ENCODE results near the gene RPAP2.
"Not testable (repeated sequence)": the region's sequence is repeated elsewhere in the genome, so short reads cannot be mapped to it uniquely, and the experiment has no call there.

The RPAP2 gene

GRCh38 chr1:92376345-92376744 is 77.5 kb downstream of the RPAP2 start:
- no peak for DNase-seq (ENCODE audit: low read depth in 2 of 2)

DNA sequence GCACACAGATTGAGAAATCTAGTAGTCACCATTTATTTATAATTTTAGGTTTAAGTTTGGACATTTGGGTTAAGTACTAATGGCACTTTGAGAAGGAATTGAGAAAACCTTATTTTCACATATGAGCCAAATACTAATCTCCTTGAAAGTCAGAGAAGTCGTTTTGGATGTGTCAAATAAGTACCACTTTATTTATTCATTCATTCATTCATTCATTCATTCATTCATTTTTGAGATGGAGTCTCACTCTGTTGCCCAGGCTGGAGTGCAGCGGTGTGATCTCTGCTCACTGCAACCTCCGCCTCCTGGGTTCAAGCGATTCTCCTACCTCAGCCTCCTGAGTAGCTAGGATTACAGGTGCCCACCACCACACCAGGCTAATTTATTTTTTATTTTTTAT is 79.1 kb downstream of the RPAP2 start:
- DNase-seq (ENCODE audit: low read depth in 2 of 2) = not testable (repeated sequence)

- no peak for DNase-seq (ENCODE audit: low read depth in 2 of 2)
These were observed 82.0 kb downstream of the RPAP2 start for GRCh38 chr1:92380867-92381266.

GRCh38 chr1:92393966-92394365 is 95.1 kb downstream of the RPAP2 start:
- not testable (repeated sequence) for DNase-seq (ENCODE audit: low read depth in 2 of 2)

DNA sequence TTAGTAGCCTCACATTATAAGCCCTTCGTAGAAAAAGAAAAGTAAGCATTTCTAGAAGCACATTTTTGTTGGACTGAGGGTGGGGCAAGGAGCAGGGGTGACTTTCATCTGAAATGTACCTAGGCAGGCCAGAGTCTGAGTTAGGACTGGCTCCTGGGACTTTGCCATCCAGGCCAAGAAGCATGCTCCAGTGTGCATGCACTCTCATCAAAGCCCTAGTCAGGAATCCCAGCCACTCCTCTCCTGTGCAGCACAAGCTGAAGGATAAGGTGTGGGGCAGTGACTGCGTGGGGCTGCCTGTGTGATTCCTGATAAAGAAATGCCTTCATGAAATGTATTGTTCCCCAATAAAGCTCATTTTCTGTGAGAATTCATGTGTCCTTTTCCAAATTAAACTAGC is 99.7 kb downstream of the RPAP2 start:
- no peak for DNase-seq (ENCODE audit: low read depth in 2 of 2)

- no peak for DNase-seq (ENCODE audit: low read depth in 2 of 2)
These were observed 100.2 kb downstream of the RPAP2 start for GRCh38 chr1:92399076-92399475.

GRCh38 chr1:92404661-92405060 is 105.8 kb downstream of the RPAP2 start:
- DNase-seq (ENCODE audit: low read depth in 2 of 2) = no peak

DNA sequence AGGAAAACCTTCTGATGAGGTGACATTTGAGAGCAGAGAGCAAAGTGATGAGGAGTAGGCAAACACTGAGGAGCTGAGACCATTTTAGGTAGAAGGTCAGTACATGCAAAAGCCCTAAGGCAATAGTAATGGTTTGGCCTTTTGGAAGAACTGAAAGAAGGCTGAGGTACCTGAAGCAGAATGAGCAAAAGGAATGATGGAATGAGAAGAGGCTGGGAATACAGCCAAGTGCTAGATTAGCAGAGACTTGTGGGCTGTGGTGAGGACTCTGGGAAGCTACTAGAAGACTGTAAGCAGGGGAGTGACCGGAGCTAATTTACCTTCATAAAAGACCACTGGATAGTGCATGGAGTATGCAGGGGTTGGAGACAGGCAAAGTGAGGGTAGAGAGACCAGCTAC is 110.0 kb downstream of the RPAP2 start:
- DNase-seq (ENCODE audit: low read depth in 2 of 2) = no peak

DNA sequence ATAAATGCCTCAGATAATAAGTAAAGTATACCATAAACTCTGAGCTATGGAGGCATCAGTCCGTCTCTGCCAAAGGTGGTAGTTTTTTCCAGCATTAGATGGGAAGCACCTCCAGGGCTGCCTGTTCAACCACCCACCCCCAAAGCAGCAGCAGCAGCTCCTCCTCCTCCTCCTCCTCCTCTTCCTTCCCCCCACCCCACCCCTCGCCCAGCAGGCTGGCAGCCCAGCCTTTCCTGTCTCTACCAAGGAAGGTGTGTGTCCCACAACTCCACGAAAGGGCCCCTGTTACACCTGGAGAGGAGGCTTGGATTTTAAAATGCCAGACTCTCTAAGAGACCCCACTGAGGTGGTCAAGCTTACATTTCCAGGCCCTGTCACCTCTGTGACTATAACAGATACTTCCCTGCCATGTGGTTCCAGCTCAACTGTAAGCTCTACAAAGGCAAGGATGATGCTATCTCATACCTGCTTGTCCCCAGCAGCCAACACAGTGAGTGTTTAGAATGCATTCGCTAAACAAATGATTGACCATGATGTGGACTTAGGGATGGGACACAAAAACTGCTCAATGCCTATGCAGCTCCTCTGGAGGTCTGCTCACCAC is 111.2 kb downstream of the RPAP2 start:
- DNase-seq (ENCODE audit: low read depth in 2 of 2) = no peak

DNA sequence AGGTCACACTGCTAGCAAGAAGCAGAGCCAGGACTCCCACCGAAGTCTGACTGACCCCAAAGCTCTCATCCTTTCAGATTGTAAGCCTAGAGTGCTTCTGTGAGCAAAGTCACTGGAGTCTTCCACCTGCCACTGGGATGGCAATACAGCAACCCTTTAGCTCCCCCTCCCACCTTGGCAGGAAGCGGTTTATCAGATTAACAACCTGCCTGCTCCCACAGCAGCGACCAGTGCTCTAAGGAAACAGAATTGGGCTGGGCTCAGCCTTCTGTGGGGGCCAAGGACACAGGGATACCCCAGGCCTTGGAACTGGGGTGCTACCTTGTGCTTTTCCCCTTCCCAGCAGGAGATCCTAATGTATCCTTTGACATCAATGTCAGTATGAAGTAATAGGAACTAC is 111.8 kb downstream of the RPAP2 start:
- DNase-seq (ENCODE audit: low read depth in 2 of 2) = no peak

DNA sequence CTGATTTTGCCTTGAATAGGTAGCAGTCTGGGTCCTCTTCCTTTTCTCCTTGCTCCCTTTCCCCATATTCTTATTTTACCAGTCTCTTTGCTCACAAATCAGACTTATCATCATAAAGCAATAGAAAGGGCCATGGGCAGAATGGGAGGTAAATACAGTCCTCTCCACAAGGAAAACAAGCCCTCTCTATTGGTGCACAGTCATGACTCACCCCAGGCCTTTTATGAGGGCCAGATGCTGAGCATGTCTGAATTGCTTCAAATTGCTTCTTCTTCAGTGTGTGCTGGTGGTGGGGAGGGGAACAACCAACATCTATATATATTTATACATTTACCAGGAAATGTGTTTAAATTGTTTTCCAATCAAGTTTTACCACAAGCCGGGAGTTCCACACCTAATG is 112.7 kb downstream of the RPAP2 start:
- no peak for DNase-seq (ENCODE audit: low read depth in 2 of 2)

- DNase-seq (ENCODE audit: low read depth in 2 of 2) = no peak
These were observed 120.8 kb downstream of the RPAP2 start for GRCh38 chr1:92419642-92420041.

DNA sequence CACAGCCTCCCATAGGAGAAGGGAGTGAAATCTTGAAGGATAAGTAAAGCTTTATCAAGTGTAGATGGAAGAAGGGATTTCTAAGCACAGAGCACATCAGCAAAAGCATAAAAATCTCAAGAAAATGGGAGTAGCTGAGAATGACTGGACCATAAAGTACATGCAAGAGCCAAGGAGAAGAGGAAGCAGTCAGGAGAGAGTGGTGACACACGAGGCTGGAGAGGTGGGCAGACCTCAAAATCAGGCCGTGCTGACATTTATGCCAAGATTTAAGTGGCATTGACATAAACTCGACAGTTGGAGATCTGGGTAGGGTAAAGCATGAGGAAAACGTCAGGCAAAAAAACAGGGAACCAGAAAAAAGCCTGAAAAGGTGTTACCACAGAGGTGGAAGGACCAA is 125.5 kb downstream of the RPAP2 start:
- DNase-seq (ENCODE audit: low read depth in 2 of 2) = no peak

GRCh38 chr1:92425617-92426016 is 126.8 kb downstream of the RPAP2 start:
- no peak for DNase-seq (ENCODE audit: low read depth in 2 of 2)

DNA sequence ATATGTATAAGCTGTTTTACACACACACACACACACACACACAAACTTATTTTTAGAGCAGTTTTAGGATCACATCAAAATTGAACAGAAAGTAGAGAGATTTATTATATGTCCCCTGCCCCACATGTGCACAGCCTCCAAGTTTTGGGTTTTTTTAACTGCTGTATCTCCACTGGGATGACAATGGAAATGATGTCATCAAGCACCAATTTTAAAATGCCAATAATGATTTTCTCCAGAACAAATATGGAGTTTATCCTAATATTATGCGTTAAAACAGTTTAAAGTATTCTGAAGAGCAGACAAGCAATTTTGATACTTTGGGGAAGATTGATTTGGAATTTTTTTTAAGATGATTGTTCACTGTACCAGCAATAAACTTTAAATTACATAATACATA is 131.2 kb downstream of the RPAP2 start:
- DNase-seq (ENCODE audit: low read depth in 2 of 2) = no peak

DNA sequence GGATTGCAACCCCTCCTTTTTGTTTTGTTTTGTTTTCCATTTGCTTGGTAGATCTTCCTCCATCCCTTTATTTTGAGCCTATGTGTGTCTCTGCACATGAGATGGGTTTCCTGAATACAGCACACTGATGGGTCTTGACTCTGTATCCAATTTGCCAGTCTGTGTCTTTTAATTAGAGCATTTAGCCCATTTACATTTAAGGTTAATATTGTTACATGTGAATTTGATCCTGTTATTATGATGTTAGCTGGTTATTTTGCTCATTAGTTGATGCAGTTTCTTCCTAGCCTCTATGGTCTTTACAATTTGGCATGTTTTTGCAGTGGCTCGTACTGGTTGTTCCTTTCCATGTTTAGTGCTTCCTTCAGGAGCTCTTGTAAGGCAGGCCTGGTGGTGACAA is 135.7 kb downstream of the RPAP2 start:
- not testable (repeated sequence) for DNase-seq (ENCODE audit: low read depth in 2 of 2)

- no peak for DNase-seq (ENCODE audit: low read depth in 2 of 2)
These were observed 140.4 kb downstream of the RPAP2 start for GRCh38 chr1:92439291-92439690.

- DNase-seq (ENCODE audit: low read depth in 2 of 2) = no peak
These were observed 142.4 kb downstream of the RPAP2 start for GRCh38 chr1:92441316-92441696.

DNA sequence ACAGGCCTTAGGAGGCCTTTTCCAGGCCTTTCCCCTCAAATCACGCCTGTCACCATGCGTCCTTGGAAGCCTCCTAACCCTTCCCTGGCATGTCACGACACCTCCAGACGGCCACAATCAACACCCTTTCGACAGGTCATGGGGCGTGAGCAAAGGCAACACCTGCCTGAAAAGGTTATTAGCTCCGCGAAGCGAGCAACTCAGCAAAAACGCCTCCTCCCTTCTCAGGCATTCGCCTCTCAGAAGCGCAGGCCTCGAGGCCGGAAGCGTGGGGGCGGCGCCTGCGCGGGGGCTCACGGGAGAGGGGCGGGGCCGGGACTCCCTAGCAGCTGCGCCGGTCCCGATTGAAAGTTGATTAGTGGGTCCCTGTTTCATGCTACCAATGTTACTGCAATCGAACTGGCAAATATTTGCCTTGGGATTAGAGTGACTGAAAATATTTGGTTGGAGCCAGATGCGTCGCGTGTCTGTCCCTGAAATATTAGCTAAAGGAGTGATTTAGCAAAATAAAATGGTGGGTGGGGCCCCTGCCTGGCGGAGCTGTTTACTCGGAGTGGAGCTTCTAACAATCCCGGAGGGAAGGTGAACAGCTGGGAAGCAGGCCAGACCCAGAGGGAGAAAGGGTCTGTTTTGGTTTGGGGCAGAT is 143.0 kb downstream of the RPAP2 start:
- DNase-seq (ENCODE audit: low read depth in 2 of 2) = no peak

GRCh38 chr1:92442351-92442750 is 143.5 kb downstream of the RPAP2 start:
- DNase-seq (ENCODE audit: low read depth in 2 of 2) = no peak

GRCh38 chr1:92443893-92444292 is 145.0 kb downstream of the RPAP2 start:
- DNase-seq (ENCODE audit: low read depth in 2 of 2) = no peak

DNA sequence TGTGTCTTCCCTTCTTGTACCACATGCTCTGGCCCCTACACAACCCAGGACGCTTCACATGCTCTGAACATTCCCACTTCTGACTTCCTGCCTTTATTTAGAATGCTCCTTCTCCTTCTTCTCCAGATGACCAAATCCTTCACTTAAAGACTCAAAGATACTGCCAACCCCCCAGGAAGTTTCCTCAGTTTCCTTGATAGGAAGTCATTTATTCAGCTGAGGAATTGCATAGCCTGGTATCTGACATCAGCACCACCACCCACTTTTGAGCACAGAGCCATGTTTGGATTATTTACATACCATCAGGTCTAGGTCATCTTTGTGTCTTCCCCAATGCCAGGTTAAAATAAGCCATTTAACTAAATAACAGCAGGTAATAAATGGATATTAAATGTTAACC is 145.5 kb downstream of the RPAP2 start:
- no peak for DNase-seq (ENCODE audit: low read depth in 2 of 2)

DNA sequence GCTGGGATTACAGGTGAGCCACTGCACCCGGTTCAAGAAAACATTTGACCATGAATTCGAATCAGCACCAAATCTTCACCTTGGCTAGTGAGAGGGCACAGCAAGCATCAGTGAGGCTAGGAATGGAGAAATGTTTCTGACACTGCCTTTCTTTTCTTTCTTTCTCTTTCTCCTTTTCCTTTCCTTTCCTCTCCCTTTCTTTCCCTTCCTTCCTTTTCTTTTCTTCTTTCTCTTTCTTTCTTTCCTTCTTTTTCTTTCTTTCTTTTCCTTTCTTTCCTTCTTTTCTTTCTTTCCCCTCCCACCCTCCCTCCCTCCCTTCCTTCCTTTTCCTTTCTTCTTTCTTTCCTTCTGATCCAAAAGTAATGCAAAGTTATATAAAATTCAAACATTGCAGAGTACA is 147.0 kb downstream of the RPAP2 start:
- DNase-seq (ENCODE audit: low read depth in 2 of 2) = no peak

DNA sequence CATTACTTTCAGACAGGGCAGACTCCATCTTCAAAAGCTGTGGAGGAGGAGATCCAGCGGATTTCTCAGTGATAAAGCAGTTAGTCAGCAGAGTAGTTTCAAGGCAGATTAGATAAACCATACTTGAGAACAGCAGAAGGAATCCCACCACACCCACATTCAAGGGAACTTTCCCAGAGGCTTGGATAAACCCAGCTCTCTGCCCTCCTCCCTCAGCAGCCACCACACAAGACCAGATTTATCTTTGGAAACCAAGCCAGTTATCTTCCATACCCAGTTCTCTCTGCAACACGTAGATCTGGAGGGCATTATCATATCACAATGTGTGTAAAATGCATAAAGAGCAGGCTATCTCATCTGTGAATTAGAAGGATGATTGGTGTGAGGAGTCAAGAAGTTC is 147.7 kb downstream of the RPAP2 start:
- DNase-seq (ENCODE audit: low read depth in 2 of 2) = no peak
